Endodermal cell (in vitro differentiated cells): Measurements from ENCODE around the gene TGIF1. TPM values are rescaled to one million over a fixed set of nuclear protein-coding genes. Genes with fewer than 3 reads are reported as not detected.

Source experiments
- DNase-seq: peaks from one replicate; pipeline ENCODE4 v3.0.0-alpha.2; 2017
- H3K27ac ChIP-seq: 2 replicates; pipeline ENCODE4 v1.5.1; 2013; ENCODE audit warnings: mild to moderate bottlenecking, low read depth, low read length, moderate library complexity
- H3K27me3 ChIP-seq: 2 replicates; pipeline ENCODE4 v1.6.1; 2013; ENCODE audit warnings: mild to moderate bottlenecking, low read length, moderate library complexity; ENCODE audit not compliant: insufficient read depth, control insufficient read depth, poor library complexity, severe bottlenecking
- H3K36me3 ChIP-seq: 2 replicates; pipeline ENCODE4 v1.7.0; 2013; ENCODE audit warnings: mild to moderate bottlenecking, low read length, moderate library complexity; ENCODE audit not compliant: control insufficient read depth, insufficient read depth
- H3K4me1 ChIP-seq: one replicate; pipeline ENCODE4 v1.7.0; 2013; ENCODE audit warnings: low read length; ENCODE audit not compliant: control insufficient read depth, insufficient read depth
- H3K4me3 ChIP-seq: 2 replicates; pipeline ENCODE4 v1.5.1; 2013; ENCODE audit warnings: mild to moderate bottlenecking, low read length, moderate library complexity
- H3K9ac ChIP-seq: 2 replicates; pipeline ENCODE4 v1.6.1; 2013; ENCODE audit warnings: mild to moderate bottlenecking, low read length, moderate library complexity; ENCODE audit not compliant: poor library complexity, severe bottlenecking; ENCODE audit errors: extremely low read depth
- H3K9me3 ChIP-seq: 2 replicates; pipeline ENCODE4 v1.6.1; 2013; ENCODE audit warnings: mild to moderate bottlenecking, low read length, moderate library complexity; ENCODE audit not compliant: control insufficient read depth
- H3K27ac Mint-ChIP-seq: 2 replicates; pipeline ENCODE4 v1.8.0; 2020; ENCODE audit warnings: mixed read lengths
- H3K27me3 Mint-ChIP-seq: 2 replicates; pipeline ENCODE4 v1.8.0; 2021; ENCODE audit warnings: mild to moderate bottlenecking, mixed read lengths; ENCODE audit not compliant: insufficient read depth
- H3K36me3 Mint-ChIP-seq: 2 replicates; pipeline ENCODE4 v1.8.0; 2020; ENCODE audit warnings: low read depth, mixed read lengths
- H3K4me1 Mint-ChIP-seq: 2 replicates; pipeline ENCODE4 v1.8.0; 2020; ENCODE audit warnings: mixed read lengths
- H3K4me3 Mint-ChIP-seq: 2 replicates; pipeline ENCODE4 v1.8.0; 2020; ENCODE audit warnings: mild to moderate bottlenecking, moderate library complexity, mixed read lengths
- H3K9me3 Mint-ChIP-seq: 2 replicates; pipeline ENCODE4 v1.8.0; 2020; ENCODE audit warnings: mild to moderate bottlenecking, mixed read lengths
- CTCF ChIP-seq: fragments of 200-600 bp; sonication (generic); conservative IDR thresholded peaks from 2 replicates; pipeline ENCODE4 v1.5.0; 2021; ENCODE audit warnings: antibody characterized with exemption, mild to moderate bottlenecking
- WGBS, 2 experiments: methylation state at CpG; one replicate each; pipeline versions ENCODE4 v1.1.5 to v1.1.7; 2013; ENCODE audit warnings: missing lambda C conversion rate in 2 of 2, mixed read lengths in 1 of 2; ENCODE audit not compliant: insufficient coverage in 1 of 2, insufficient read length in 1 of 2; 5-methylcytosine and 5-hydroxymethylcytosine counted together
- total RNA-seq, 2 donors: library from RNA; stranded (reverse); fragmentation: NEBNext Ultra II Directional in 1 of 2; extraction: Animal tissue kit (Norgen Biotek cat#: 25700) in 1 of 2; gene quantifications; 2 replicates in 1 of 2; 3 replicates in 1 of 2; pipeline ENCODE4 v1.2.1, GENCODE V29; 2021

The TGIF1 gene
- total RNA-seq, 2 donors from 2014 or later: 417 to 575 TPM

GRCh38 chr18:3434685-3435084 is 15.3 kb upstream of the TGIF1 start:
- no peaks in the 10 kb centered on the region for H3K4me1 ChIP-seq
- no peak for TF ChIP-seq CTCF
- no peaks in the 10 kb centered on the region for H3K9me3 ChIP-seq
- no peak overlapping the region for H3K9ac ChIP-seq
- H3K27ac ChIP-seq: no peak overlapping the region
- H3K4me3 ChIP-seq: no peak overlapping the region
- H3K27ac Mint-ChIP-seq: no peak overlapping the region
- no peak overlapping the region for H3K4me3 Mint-ChIP-seq
- 95 to 100% methylated on average over 2 to 4 of the region's 4 CpGs for WGBS, 2 experiments
- no peaks in the 10 kb centered on the region for H3K9me3 Mint-ChIP-seq
- H3K27me3 Mint-ChIP-seq: no peaks in the 10 kb centered on the region
- no peak for DNase-seq
- no peaks in the 10 kb centered on the region for H3K36me3 Mint-ChIP-seq
- peaks cover 2% of the 10 kb centered on the region for H3K4me1 Mint-ChIP-seq
- no peaks in the 10 kb centered on the region for H3K36me3 ChIP-seq
- no peaks in the 10 kb centered on the region for H3K27me3 ChIP-seq

- Histone ChIP-seq H3K4me3 (no peak overlapping the region), H3K9me3 (no peaks in the 10 kb centered on the region), H3K4me1 (peaks cover 6% of the 10 kb centered on the region), H3K27me3 (no peaks in the 10 kb centered on the region), H3K9ac (no peak overlapping the region), H3K36me3 (no peaks in the 10 kb centered on the region), H3K27ac (no peak overlapping the region)
- Mint-ChIP-seq H3K27ac (no peak overlapping the region), H3K4me3 (no peak overlapping the region), H3K4me1 (peaks cover 31% of the 10 kb centered on the region), H3K36me3 (no peaks in the 10 kb centered on the region), H3K27me3 (no peaks in the 10 kb centered on the region), H3K9me3 (no peaks in the 10 kb centered on the region)
- TF ChIP-seq CTCF: no peak
- WGBS, 2 experiments: 99 to 100% methylated on average over 2 to 5 of the region's 5 CpGs
- DNase-seq: no peak
These were observed 9.6 kb upstream of the TGIF1 start for GRCh38 chr18:3440341-3440740.

- peaks cover 9% of the 10 kb centered on the region for H3K4me1 ChIP-seq
- Mint-ChIP-seq H3K27me3 (no peaks in the 10 kb centered on the region), H3K36me3 (no peaks in the 10 kb centered on the region), H3K27ac (no peak overlapping the region), H3K9me3 (no peaks in the 10 kb centered on the region), H3K4me1 (peaks cover 35% of the 10 kb centered on the region), H3K4me3 (no peak overlapping the region)
- TF ChIP-seq CTCF: peak; percentile 74
- no peaks in the 10 kb centered on the region for H3K36me3 ChIP-seq
- WGBS, 2 experiments: 17 to 31% methylated on average over 1 to 2 of the region's 2 CpGs
- H3K9ac ChIP-seq: no peak overlapping the region
- no peaks in the 10 kb centered on the region for H3K27me3 ChIP-seq
- no peak overlapping the region for H3K27ac ChIP-seq
- no peaks in the 10 kb centered on the region for H3K9me3 ChIP-seq
- H3K4me3 ChIP-seq: no peak overlapping the region
- no peak for DNase-seq
These were observed 8.7 kb upstream of the TGIF1 start for GRCh38 chr18:3441290-3441689.
